ENCODE measurements around the gene F11.
A peak's percentile ranks its signal among the peaks of the same experiment; 100 is the strongest.

DNA sequence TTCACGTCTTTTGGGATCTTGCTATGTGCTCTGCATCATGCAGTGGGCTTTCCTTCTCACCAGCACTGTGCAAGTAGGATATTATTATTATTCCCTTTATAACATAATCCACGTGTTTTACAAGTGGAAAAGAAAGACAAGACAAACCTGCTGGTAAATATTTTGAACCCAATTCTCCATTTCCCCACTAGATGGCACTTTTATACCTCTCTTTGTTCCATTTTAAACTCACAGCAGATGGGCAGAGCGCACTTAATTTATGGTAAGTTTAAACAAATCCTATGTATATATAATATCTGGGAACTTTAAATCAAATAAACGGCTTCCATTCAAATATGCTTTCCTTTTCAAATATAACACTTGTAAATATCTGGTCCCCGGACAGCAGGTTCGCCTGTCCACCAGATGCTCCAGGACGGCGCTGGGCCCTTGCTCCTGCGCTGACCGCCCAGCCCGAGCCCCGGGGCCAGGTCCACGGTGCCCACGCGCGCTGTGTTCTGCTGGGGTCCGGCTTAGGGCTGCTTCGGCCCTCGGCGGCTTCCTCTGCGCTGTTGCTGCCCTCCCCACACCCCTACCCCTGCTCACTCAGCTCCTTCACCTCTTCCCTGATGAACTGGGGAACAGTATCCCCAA is 31.1 kb downstream of the F11 start:
- no peak for TF ChIP-seq POLR2A (IDR thresholded peaks at IDR 0.05)
- peak in 6 of 7 experiments; percentile 62 to 84 (median 81) for TF ChIP-seq CTCF (IDR thresholded peaks at IDR 0.05)

Measured in body of pancreas (tissue), 4 donors.